Testis (tissue), 2 donors: ENCODE measurements around the gene CELA2A.

Source experiments
- CTCF ChIP-seq, 3 experiments: fragments of 450-650 bp in 2 of 3; fragments of 200-600 bp in 1 of 3; sonication (generic) in 1 of 3; IDR thresholded peaks; one replicate each; pipeline ENCODE4 v1.5.1; 2016 to 2019; ENCODE audit warnings: antibody characterized with exemption in 3 of 3, mild to moderate bottlenecking in 2 of 3, moderate library complexity in 1 of 3
- POLR2A ChIP-seq: fragments of 450-650 bp; IDR thresholded peaks from one replicate; pipeline ENCODE4 v1.6.1; 2017; ENCODE audit warnings: antibody characterized with exemption, mild to moderate bottlenecking, moderate library complexity

GRCh38 chr1:15489052-15489736 lies 32.7 kb downstream of the CELA2A start:
- TF ChIP-seq CTCF (IDR thresholded peaks at IDR 0.05) (no peak), POLR2A (no peak)
